GM12878 (cell line): Measurements from ENCODE around the gene SMARCD1. TPM values are rescaled to one million over a fixed set of nuclear protein-coding genes. Genes with fewer than 3 reads are reported as not detected.

Experiments used
- ASH2L ChIP-seq: fragments of 300-600, 200-600 bp; sonication (generic); IDR thresholded peaks from 2 replicates; pipeline ENCODE4 v1.6.1; 2017; ENCODE audit warnings: low read depth, mild to moderate bottlenecking, borderline replicate concordance
- BCL3 ChIP-seq: IDR thresholded peaks from 2 replicates; pipeline ENCODE4 v1.6.1; 2011; ENCODE audit warnings: borderline replicate concordance, low read depth, mild to moderate bottlenecking, moderate library complexity, low read length; ENCODE audit not compliant: insufficient read depth, poor library complexity, severe bottlenecking
- BHLHE40 ChIP-seq, 2 experiments: fragments of 450-650 bp in 1 of 2; IDR thresholded peaks; 2 replicates each; pipeline ENCODE4 v1.6.1; 2011 to 2017; ENCODE audit warnings: low read depth in 2 of 2, borderline replicate concordance in 1 of 2, improper control_type of control experiment in 1 of 2, low read length in 1 of 2, mild to moderate bottlenecking in 1 of 2
- BRCA1 ChIP-seq: IDR thresholded peaks from 2 replicates; pipeline ENCODE4 v1.6.1; 2011; ENCODE audit warnings: low read depth, low read length, improper control_type of control experiment
- CHD4 ChIP-seq: fragments of 200-600 bp; sonication (generic); IDR thresholded peaks from 2 replicates; pipeline ENCODE4 v1.6.1; 2016; ENCODE audit warnings: mild to moderate bottlenecking
- EGR1 ChIP-seq, 2 experiments: IDR thresholded peaks; 1 replicate in 1 of 2; 2 replicates in 1 of 2; pipeline ENCODE4 v1.6.1; 2011 to 2012; ENCODE audit warnings: low read depth in 2 of 2, low read length in 2 of 2, borderline replicate concordance in 1 of 2, mild to moderate bottlenecking in 1 of 2, moderate library complexity in 1 of 2
- EP300 ChIP-seq, 2 experiments: fragments of 150-350 bp in 1 of 2; IDR thresholded peaks; 2 replicates each; pipeline ENCODE4 v1.6.1; 2011 to 2012; ENCODE audit warnings: low read depth in 2 of 2, low read length in 2 of 2, borderline replicate concordance in 1 of 2, improper control_type of control experiment in 1 of 2, inconsistent platforms in 1 of 2; ENCODE audit not compliant: control insufficient read depth in 1 of 2
- FOXM1 ChIP-seq: IDR thresholded peaks from 2 replicates; pipeline ENCODE4 v1.6.1; 2012; ENCODE audit warnings: low read depth, mild to moderate bottlenecking, inconsistent platforms, low read length, moderate library complexity
- GABPA ChIP-seq: IDR thresholded peaks from 2 replicates; pipeline ENCODE4 v1.6.1; 2014; ENCODE audit warnings: antibody characterized with exemption, low read depth, mild to moderate bottlenecking, inconsistent platforms
- HDAC6 ChIP-seq: fragments of 200-600 bp; sonication (generic); IDR thresholded peaks from one replicate; pipeline ENCODE4 v1.8.0; 2017; ENCODE audit warnings: antibody characterized with exemption; ENCODE audit not compliant: unreplicated experiment
- IKZF1 ChIP-seq: fragments of 450-650 bp; conservative IDR thresholded peaks from 2 replicates; pipeline ENCODE4 v1.6.1; 2017; ENCODE audit warnings: antibody characterized with exemption, mild to moderate bottlenecking
- PKNOX1 ChIP-seq: fragments of 450-650 bp; IDR thresholded peaks from 2 replicates; pipeline ENCODE4 v1.6.1; 2016; ENCODE audit warnings: mild to moderate bottlenecking
- RBBP5 ChIP-seq: fragments of 200-600 bp; sonication (generic); conservative IDR thresholded peaks from 2 replicates; pipeline ENCODE4 v1.6.1; 2016
- SIN3A ChIP-seq: IDR thresholded peaks from 2 replicates; pipeline ENCODE4 v1.6.1; 2012; ENCODE audit warnings: low read depth, low read length, improper control_type of control experiment
- SMARCA5 ChIP-seq: fragments of 450-650 bp; IDR thresholded peaks from 2 replicates; pipeline ENCODE4 v1.6.1; 2017; ENCODE audit warnings: mild to moderate bottlenecking
- SPI1 ChIP-seq: IDR thresholded peaks from 2 replicates; pipeline ENCODE4 v1.6.1; 2011; ENCODE audit warnings: low read depth, mild to moderate bottlenecking, low read length, moderate library complexity, borderline replicate concordance; ENCODE audit not compliant: insufficient read depth
- SRF ChIP-seq, 2 experiments: IDR thresholded peaks; 2 replicates each; pipeline ENCODE4 v1.6.1; 2011; ENCODE audit warnings: low read depth in 2 of 2, low read length in 2 of 2, mild to moderate bottlenecking in 1 of 2, moderate library complexity in 1 of 2
- STAT1 ChIP-seq: fragments of 450-650 bp; conservative IDR thresholded peaks from 2 replicates; pipeline ENCODE4 v1.6.1; 2014; ENCODE audit warnings: antibody characterized with exemption, mild to moderate bottlenecking
- SUZ12 ChIP-seq: fragments of 200-600 bp; sonication (generic); IDR thresholded peaks from one replicate; pipeline ENCODE4 v1.6.1; 2018; ENCODE audit warnings: antibody characterized with exemption, mild to moderate bottlenecking; ENCODE audit not compliant: unreplicated experiment
- ZNF24 ChIP-seq: fragments of 450-650 bp; IDR thresholded peaks from 2 replicates; pipeline ENCODE4 v1.6.1; 2017; ENCODE audit warnings: antibody characterized with exemption, mild to moderate bottlenecking
- ZNF384 ChIP-seq: IDR thresholded peaks from 2 replicates; pipeline ENCODE4 v1.6.1; 2012; ENCODE audit warnings: low read depth, mild to moderate bottlenecking, low read length, improper control_type of control experiment, borderline replicate concordance
- ZSCAN29 ChIP-seq: fragments of 450-650 bp; IDR thresholded peaks from 2 replicates; pipeline ENCODE4 v1.6.1; 2017; ENCODE audit warnings: mild to moderate bottlenecking, moderate library complexity
- polyA plus RNA-seq, 11 experiments: library from polyadenylated mRNA; depleted of rRNA in 4 of 11; unstranded in 6 of 11; stranded (reverse) in 5 of 11; fragments of >200 nt; fragmentation: Nextera tagmentation in 4 of 11; fragmentation: Illumina TruSeq in 1 of 11; extraction: Ambion mirVana in 4 of 11; extraction: Trizol in 1 of 11; gene quantifications; 1 replicate in 1 of 11; 2 replicates in 10 of 11; pipeline versions ENCODE4 v1.2.1 to v1.2.3, GENCODE V29; 2011 to 2016; ENCODE audit warnings: inconsistent platforms in 2 of 11, missing spikeins in 2 of 11, low read depth in 1 of 11
- total RNA-seq, 4 experiments: library from RNA; depleted of rRNA in 3 of 4; stranded (reverse); fragments of >200 nt in 3 of 4; fragmentation: Illumina TruSeq in 1 of 4; extraction: Trizol in 1 of 4; gene quantifications; 2 replicates each; pipeline versions ENCODE4 v1.2.1 to v1.2.3, GENCODE V29; 2013 to 2021
- TF ChIP-seq, protein P1 (sequence below): fragments of 450-650 bp; IDR thresholded peaks from 2 replicates; pipeline ENCODE4 v1.6.1; 2017; ENCODE audit warnings: low read depth, mild to moderate bottlenecking, moderate library complexity

The SMARCD1 gene
- total and polyA plus RNA-seq, 10 of the 15 experiments (the other 5 are each of a cell fraction or from before 2014, with no cell fraction given): 1.4 to 92.4 (median 58.9) TPM

DNA sequence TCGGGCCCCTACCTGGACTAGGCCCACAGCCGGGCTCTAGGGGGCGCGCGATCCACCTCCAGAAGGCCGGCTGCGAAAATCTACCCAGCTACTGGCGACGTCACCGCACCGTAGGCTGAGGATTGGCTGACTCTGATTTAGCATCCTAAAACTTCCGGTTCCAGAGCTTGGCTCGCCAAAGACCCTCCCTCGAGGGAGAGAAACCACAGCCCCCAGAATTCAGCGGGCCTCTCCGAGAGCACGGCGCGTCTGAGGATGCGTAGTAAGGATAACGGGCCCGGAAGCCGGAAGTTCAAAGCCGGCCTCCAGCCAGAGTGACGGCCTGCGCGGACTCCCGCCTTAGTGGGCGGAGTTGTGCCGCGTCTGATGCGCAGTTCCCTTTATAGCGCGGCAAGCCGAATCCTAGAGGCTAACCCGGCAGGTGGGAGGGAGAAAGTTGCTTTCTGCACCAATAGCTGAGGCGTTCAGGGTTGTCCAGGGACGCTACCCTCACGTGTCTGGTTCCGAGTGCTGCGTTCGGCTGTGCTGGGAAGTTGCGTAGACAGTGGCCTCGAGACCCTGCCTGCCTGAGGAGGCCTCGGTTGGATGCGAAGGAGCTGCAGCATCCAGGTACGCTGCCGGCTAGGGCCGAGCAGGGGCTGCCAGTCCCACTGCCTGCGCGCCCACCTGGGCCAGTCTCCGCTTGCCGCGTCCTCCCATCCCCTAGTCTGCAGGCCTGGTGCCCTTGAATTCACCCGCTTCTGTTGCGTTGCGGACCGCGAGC lies 26.7 kb downstream of the SMARCD1 start, which contains the start of gene COX14 (continued):
- TF ChIP-seq BCL3: no peak
- TF ChIP-seq CHD4: no peak
- TF ChIP-seq IKZF1: peak; percentile 79
- no peak for TF ChIP-seq BRCA1
- TF ChIP-seq ASH2L: no peak
- TF ChIP-seq STAT1: 0 out of 2 replicates have a peak, but pooled peaks have one; percentile 49
- no peak for TF ChIP-seq EGR1 (IDR thresholded peaks at IDR 0.05; ENCODE audit: borderline replicate concordance in 1 of 2, low read depth in 2 of 2, low read length in 2 of 2)
- TF ChIP-seq GABPA: peak; percentile 92
- TF ChIP-seq SPI1: peak; percentile 80
- TF ChIP-seq, protein P1, sequence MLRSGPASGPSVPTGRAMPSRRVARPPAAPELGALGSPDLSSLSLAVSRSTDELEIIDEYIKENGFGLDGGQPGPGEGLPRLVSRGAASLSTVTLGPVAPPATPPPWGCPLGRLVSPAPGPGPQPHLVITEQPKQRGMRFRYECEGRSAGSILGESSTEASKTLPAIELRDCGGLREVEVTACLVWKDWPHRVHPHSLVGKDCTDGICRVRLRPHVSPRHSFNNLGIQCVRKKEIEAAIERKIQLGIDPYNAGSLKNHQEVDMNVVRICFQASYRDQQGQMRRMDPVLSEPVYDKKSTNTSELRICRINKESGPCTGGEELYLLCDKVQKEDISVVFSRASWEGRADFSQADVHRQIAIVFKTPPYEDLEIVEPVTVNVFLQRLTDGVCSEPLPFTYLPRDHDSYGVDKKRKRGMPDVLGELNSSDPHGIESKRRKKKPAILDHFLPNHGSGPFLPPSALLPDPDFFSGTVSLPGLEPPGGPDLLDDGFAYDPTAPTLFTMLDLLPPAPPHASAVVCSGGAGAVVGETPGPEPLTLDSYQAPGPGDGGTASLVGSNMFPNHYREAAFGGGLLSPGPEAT: 0 out of 2 replicates have a peak, but pooled peaks have one; percentile 8
- no peak for TF ChIP-seq ZSCAN29
- peak; percentile 96 to 97 for TF ChIP-seq BHLHE40 (IDR thresholded peaks at IDR 0.05; ENCODE audit: borderline replicate concordance in 1 of 2, low read depth in 2 of 2, low read length in 1 of 2)
- no peak for TF ChIP-seq HDAC6
- peak; percentile 93 for TF ChIP-seq SIN3A
- TF ChIP-seq SRF (IDR thresholded peaks at IDR 0.05; ENCODE audit: low read depth in 2 of 2, low read length in 2 of 2): peak in 1 of 2 experiments; percentile 39; a peak in 1 of 4 replicates
- no peak; a peak in 1 of 4 replicates for TF ChIP-seq EP300 (IDR thresholded peaks at IDR 0.05; ENCODE audit: borderline replicate concordance in 1 of 2, control insufficient read depth in 1 of 2, low read depth in 2 of 2, low read length in 2 of 2)
- TF ChIP-seq ZNF384: no peak
- TF ChIP-seq SMARCA5: peak; percentile 75
- no peak for TF ChIP-seq ZNF24
- TF ChIP-seq RBBP5: peak; percentile 49; the same call in 1 of the 2 replicates
- no peak for TF ChIP-seq SUZ12
- no peak for TF ChIP-seq FOXM1
- peak; percentile 98 for TF ChIP-seq PKNOX1
